Measurements from ENCODE around the gene GSG1.
A peak's percentile ranks its signal among the peaks of the same experiment; 100 is the strongest.
"Not testable (repeated sequence)": the region's sequence is repeated elsewhere in the genome, so short reads cannot be mapped to it uniquely, and the experiment has no call there.

Gene GSG1

DNA sequence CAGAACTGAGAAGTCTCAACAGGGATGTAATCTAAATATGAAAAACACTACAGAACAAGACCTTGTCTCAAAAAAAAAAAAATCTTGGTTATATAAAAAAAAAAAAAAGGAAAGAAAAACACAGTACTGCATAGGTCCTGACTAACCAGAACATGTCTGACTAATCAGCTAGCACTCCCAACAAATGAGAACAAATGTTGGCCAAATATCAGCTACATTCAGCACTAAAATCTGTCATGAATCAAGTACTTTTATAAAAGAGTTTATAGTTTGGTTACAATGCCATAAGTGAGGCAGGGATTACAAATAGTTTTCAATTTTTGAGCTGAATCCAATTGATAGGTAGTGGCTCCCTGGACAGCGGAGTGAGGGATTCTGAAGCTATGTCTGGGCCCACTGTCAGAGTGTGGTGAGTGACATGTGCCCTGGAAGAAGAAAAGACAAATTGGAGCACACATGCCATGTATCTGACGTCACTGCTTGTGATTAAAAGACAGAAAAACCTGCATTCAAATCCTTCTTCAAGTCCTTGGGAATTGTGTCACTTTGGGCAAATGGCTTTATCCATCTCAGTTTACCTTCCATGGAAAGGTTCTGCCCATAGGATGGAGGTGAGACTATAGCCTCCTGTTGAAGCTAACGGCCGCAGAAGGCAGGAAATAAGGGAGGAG, 64.8 kb downstream of the GSG1 start:
- Histone ChIP-seq H3K4me3 (no peak overlapping the region), H3K27ac (peak overlapping the region in 2 of 21 experiments; percentile 30 to 50)

DNA sequence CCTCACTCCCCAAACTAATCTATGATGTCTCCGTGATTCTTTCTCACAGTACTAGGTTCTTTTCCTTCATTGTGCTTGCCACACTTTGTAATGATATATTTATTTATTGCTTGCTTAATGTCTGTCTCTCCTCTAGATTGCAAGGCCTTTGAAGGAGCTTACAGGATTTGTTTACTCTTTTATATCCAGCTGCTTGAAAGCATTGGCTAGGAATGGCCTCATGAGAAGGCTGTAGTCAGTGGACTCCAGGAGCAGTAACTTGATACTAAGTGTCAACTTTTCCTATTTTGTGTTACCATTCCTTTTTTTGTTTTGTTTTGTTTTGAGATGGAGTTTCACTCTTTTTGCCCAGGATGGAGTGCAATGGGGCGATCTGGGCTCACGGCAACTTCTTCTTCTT, 66.6 kb downstream of the GSG1 start:
- no peak overlapping the region for H3K27ac ChIP-seq
- H3K4me3 ChIP-seq: no peak overlapping the region

DNA sequence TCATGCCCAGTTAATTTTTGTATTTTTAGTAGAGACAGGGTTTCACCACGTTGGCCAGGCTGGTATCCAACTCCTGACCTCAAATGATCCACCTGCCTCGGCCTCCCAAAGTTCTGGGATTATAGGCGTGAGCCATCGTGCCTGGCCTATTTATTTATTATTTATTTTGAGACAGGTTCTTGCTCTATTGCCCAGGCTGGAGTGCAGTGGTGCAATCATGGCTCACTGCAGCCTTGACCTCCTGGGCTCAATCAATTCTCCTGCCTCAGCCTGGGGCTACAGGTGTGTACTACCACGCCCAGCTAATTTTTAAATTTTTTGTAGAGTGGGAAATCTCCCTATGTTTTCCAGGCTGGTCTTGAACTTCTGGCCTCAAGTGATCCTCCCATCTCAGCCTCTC, 68.1 kb downstream of the GSG1 start:
- not testable (repeated sequence) for H3K4me3 ChIP-seq, H3K27ac ChIP-seq

Data from skin epidermis (tissue), 12 donors.